Measurements from ENCODE around the gene MND1.

MND1 gene

GRCh38 chr4:153366486-153366885, 22.0 kb downstream of the MND1 start:
- ATAC-seq, result no peak
- TF ChIP-seq ZNF565 (CRISPR knock-in tag; conservative IDR thresholded peaks at IDR 0.05; ENCODE audit: low read depth), result no peak
- TF ChIP-seq, protein P1, sequence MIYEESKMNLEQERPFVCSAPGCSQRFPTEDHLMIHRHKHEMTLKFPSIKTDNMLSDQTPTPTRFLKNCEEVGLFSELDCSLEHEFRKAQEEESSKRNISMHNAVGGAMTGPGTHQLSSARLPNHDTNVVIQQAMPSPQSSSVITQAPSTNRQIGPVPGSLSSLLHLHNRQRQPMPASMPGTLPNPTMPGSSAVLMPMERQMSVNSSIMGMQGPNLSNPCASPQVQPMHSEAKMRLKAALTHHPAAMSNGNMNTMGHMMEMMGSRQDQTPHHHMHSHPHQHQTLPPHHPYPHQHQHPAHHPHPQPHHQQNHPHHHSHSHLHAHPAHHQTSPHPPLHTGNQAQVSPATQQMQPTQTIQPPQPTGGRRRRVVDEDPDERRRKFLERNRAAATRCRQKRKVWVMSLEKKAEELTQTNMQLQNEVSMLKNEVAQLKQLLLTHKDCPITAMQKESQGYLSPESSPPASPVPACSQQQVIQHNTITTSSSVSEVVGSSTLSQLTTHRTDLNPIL (CRISPR knock-in tag; IDR thresholded peaks at IDR 0.05; ENCODE audit: low read depth), result no peak
- no peak for TF ChIP-seq CSDC2 (CRISPR knock-in tag; IDR thresholded peaks at IDR 0.05)
- no peak for TF ChIP-seq ESRRG (CRISPR knock-in tag; IDR thresholded peaks at IDR 0.05)
- TF ChIP-seq BACH2 (CRISPR knock-in tag; IDR thresholded peaks at IDR 0.05; ENCODE audit: borderline replicate concordance), result no peak
- no peak for TF ChIP-seq ZNF8 (CRISPR knock-in tag; IDR thresholded peaks at IDR 0.05)
- no peak for TF ChIP-seq PPARA (CRISPR knock-in tag; IDR thresholded peaks at IDR 0.05; ENCODE audit: borderline replicate concordance)
- no peak for TF ChIP-seq ISL1 (CRISPR knock-in tag; IDR thresholded peaks at IDR 0.05)
- TF ChIP-seq GLIS3 (CRISPR knock-in tag; IDR thresholded peaks at IDR 0.05), result no peak
- no peak for TF ChIP-seq ARNTL (CRISPR knock-in tag; IDR thresholded peaks at IDR 0.05; ENCODE audit: borderline replicate concordance, low read depth)
- TF ChIP-seq OSR1 (CRISPR knock-in tag; IDR thresholded peaks at IDR 0.05), result no peak
- no peak for TF ChIP-seq PATZ1 (CRISPR knock-in tag; IDR thresholded peaks at IDR 0.05; ENCODE audit: borderline replicate concordance)
- TF ChIP-seq, protein P2, sequence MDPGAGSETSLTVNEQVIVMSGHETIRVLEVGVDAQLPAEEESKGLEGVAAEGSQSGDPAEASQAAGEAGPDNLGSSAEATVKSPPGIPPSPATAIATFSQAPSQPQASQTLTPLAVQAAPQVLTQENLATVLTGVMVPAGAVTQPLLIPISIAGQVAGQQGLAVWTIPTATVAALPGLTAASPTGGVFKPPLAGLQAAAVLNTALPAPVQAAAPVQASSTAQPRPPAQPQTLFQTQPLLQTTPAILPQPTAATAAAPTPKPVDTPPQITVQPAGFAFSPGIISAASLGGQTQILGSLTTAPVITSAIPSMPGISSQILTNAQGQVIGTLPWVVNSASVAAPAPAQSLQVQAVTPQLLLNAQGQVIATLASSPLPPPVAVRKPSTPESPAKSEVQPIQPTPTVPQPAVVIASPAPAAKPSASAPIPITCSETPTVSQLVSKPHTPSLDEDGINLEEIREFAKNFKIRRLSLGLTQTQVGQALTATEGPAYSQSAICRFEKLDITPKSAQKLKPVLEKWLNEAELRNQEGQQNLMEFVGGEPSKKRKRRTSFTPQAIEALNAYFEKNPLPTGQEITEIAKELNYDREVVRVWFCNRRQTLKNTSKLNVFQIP (CRISPR knock-in tag; IDR thresholded peaks at IDR 0.05; ENCODE audit: borderline replicate concordance, low read depth), result no peak

DNA sequence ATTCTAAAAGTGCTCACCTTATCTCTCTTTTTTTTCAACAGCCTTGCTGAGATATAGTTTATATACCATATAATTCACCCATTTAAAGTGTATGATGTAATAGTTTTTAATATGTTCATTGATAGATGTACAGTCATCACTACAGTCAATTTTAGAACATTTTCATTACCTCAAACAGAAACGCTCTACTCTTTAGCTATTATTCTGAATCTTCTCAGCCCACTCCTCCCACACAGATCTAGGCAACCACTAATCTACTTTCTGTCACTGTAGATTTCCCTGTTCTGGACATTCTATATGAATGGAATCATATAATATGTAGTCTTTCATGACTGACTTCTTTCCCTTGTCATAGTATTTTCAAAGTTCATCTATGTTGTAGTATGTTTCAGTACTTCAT, 22.6 kb downstream of the MND1 start:
- no peak for ATAC-seq
- TF ChIP-seq ARNTL (CRISPR knock-in tag; IDR thresholded peaks at IDR 0.05; ENCODE audit: borderline replicate concordance, low read depth) (no peak), ZFP30 (CRISPR knock-in tag; IDR thresholded peaks at IDR 0.05) (no peak), TCF4 (CRISPR knock-in tag; IDR thresholded peaks at IDR 0.05; ENCODE audit: borderline replicate concordance) (no peak), CSDC2 (CRISPR knock-in tag; IDR thresholded peaks at IDR 0.05) (no peak)
- TF ChIP-seq, protein P1 (CRISPR knock-in tag; IDR thresholded peaks at IDR 0.05; ENCODE audit: low read depth), result no peak

GRCh38 chr4:153369021-153369420, 24.5 kb downstream of the MND1 start:
- no peak for ATAC-seq
- no peak for TF ChIP-seq CSDC2 (CRISPR knock-in tag; IDR thresholded peaks at IDR 0.05)
- no peak for TF ChIP-seq ARNTL (CRISPR knock-in tag; IDR thresholded peaks at IDR 0.05; ENCODE audit: borderline replicate concordance, low read depth)
- no peak for TF ChIP-seq ZFP30 (CRISPR knock-in tag; IDR thresholded peaks at IDR 0.05)
- TF ChIP-seq SNAI2 (CRISPR knock-in tag; IDR thresholded peaks at IDR 0.05), result no peak
- TF ChIP-seq BACH2 (CRISPR knock-in tag; IDR thresholded peaks at IDR 0.05; ENCODE audit: borderline replicate concordance), result no peak
- no peak for TF ChIP-seq RARB (CRISPR knock-in tag; IDR thresholded peaks at IDR 0.05)
- TF ChIP-seq OSR1 (CRISPR knock-in tag; IDR thresholded peaks at IDR 0.05), result no peak
- TF ChIP-seq CSRNP3 (CRISPR knock-in tag; IDR thresholded peaks at IDR 0.05), result no peak
- no peak for TF ChIP-seq PPARA (CRISPR knock-in tag; IDR thresholded peaks at IDR 0.05; ENCODE audit: borderline replicate concordance)

GRCh38 chr4:153371701-153372234, 27.3 kb downstream of the MND1 start:
- no peak for ATAC-seq
- no peak for TF ChIP-seq ZNF8 (CRISPR knock-in tag; IDR thresholded peaks at IDR 0.05)
- TF ChIP-seq CSRNP3 (CRISPR knock-in tag; IDR thresholded peaks at IDR 0.05), result no peak
- TF ChIP-seq PATZ1 (CRISPR knock-in tag; IDR thresholded peaks at IDR 0.05; ENCODE audit: borderline replicate concordance), result no peak
- TF ChIP-seq RARB (CRISPR knock-in tag; IDR thresholded peaks at IDR 0.05), result no peak
- no peak for TF ChIP-seq ISL1 (CRISPR knock-in tag; IDR thresholded peaks at IDR 0.05)
- no peak for TF ChIP-seq ZC3H10 (CRISPR knock-in tag; IDR thresholded peaks at IDR 0.05)
- TF ChIP-seq ZFP3 (CRISPR knock-in tag; IDR thresholded peaks at IDR 0.05), result no peak
- no peak for TF ChIP-seq ARNTL (CRISPR knock-in tag; IDR thresholded peaks at IDR 0.05; ENCODE audit: borderline replicate concordance, low read depth)
- TF ChIP-seq, protein P2 (CRISPR knock-in tag; IDR thresholded peaks at IDR 0.05; ENCODE audit: borderline replicate concordance, low read depth), result no peak
